Measurements from ENCODE around the gene ROBO2.

The ROBO2 gene

GRCh38 chr3:77052051-77052501 lies 12.2 kb downstream of the ROBO2 start:
- DNase-seq: no peak

- no peak for DNase-seq
These were observed 13.1 kb downstream of the ROBO2 start for GRCh38 chr3:77052733-77053670.

DNA sequence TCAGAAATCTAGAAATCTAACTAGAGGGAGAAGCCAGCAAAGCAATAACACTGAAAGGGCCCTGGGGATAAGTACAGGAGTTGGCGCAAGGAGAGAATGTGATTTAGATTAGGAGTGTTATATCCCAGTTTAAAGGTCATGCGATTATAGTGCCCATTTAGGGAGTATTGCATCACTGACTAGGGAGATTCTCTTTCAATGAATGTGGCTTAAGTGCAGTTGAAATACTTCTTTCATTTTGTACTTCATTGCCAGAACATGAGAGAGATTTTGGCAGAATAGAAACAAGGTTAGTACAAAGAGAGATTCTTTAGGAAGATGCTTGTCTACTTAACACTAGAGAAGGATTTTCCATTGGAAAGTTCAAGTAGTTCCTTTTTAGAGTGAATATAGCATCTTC lies 13.9 kb downstream of the ROBO2 start:
- DNase-seq: no peak

- DNase-seq: no peak
These were observed 16.0 kb downstream of the ROBO2 start for GRCh38 chr3:77055841-77056341.

DNA sequence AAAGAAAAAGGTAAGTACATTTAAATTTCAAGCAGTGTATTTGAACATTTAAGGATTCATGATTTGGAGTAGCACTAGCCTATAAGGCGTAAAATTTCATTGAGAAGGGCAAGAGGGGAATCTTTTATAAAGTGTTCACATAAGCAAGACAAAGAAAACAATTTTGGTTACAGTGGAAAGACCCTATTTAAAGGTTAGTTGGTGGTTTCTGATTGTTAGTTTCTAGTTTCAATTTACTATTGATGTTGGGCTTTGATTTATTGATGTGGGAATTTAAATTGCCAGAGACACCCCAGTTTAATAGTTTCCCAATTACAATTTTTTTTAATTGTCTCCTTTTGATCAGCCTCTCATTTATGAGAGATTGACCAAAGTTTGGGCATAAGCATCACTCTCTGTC lies 19.5 kb downstream of the ROBO2 start:
- no peak for DNase-seq

GRCh38 chr3:77063423-77063822 lies 23.5 kb downstream of the ROBO2 start:
- DNase-seq: no peak

DNA sequence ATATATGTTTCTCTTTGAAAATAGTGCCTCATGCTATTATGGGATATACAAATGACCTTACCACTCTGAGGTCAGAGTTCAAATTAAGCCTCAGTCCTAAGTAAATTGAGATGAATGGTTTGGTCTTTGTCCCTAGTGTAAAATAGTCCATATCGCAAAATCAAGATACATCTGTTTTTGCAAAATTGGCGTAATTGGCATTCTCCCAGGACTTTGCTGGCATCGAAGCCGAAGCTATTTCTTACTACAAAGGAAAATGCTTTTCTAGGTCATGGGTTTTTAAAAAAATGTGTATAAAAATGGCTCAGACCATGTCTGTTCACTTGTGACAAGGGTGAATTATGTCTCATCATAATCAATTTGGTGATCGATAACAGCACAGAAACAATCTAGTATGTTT lies 25.9 kb downstream of the ROBO2 start:
- DNase-seq: no peak

DNA sequence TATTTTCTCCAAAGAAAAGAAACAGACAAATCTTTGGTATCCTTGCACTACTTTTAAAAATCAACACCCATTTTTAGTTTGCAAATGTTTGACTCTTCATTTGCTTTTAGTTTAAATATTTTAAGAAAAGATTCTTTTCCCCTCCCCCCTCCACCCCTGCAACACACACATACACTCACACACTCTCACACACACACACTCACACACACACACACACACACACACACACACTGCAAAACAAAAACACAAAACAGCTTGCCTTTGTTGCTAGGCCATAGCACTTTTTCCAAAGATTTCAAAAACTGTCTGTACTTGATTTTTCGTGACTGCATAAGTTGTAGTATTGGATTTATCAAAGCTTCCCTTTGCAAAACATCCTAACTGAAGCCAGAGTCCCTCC lies 26.9 kb downstream of the ROBO2 start:
- no peak for DNase-seq

DNA sequence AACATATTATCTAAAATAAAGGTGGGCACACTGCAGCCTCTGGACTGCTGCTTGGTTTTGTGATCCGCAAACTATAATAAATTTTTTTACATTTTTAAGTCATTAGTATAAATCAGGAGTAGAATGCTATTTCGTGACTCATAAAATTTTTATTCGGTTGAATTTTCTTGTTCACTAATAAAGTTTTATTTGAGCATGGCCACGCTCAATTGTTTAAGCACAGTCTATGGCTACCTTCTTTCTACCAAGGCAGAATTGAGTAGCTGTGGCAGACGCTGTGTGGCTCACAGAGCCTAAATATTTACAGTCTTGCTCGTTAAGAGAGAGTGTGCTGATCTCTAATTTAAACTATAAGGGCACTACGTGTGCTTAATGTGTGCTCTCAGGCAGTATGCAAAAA lies 28.9 kb downstream of the ROBO2 start:
- no peak for DNase-seq

DNA sequence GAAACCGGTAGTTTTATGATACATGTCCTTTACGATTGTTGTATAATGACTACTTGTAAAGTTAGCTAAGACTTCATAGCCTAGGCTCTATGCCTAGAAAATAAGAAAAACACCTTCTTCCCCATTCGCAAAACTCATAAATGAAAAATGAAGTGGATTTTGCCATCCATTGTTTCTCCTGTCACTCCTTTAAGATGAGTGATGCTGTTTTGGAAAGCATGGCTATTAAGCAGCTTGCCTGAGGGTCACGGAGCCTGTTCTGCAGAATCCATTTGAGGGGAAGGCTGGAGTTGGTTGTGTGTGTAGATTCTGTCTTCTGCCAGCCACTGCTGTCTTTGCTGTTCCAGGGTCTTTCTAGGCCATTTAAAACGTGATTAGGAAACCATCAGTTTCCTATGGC lies 31.5 kb downstream of the ROBO2 start:
- DNase-seq: no peak

- no peak for DNase-seq
These were observed 31.9 kb downstream of the ROBO2 start for GRCh38 chr3:77071809-77072208.

GRCh38 chr3:77072232-77072631 lies 32.3 kb downstream of the ROBO2 start:
- DNase-seq: no peak

DNA sequence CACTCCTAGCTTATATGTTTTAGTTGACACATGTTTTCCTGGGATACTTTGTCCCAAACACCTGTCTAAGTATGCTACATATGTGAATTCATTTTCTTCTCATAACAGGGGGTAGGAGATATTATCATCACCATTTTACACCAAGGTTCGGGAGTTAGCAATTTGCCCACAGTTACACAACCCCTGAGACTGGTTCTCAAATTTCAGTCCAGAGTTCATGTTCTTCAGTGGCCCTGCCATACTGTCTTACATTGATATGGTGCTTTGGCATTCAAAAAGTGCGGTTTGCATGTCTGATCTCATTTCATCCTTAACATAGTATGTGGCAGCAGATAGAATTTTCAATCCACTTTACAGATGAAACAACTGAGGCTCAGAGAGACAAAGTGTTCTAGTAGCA lies 38.4 kb downstream of the ROBO2 start:
- DNase-seq: no peak

DNA sequence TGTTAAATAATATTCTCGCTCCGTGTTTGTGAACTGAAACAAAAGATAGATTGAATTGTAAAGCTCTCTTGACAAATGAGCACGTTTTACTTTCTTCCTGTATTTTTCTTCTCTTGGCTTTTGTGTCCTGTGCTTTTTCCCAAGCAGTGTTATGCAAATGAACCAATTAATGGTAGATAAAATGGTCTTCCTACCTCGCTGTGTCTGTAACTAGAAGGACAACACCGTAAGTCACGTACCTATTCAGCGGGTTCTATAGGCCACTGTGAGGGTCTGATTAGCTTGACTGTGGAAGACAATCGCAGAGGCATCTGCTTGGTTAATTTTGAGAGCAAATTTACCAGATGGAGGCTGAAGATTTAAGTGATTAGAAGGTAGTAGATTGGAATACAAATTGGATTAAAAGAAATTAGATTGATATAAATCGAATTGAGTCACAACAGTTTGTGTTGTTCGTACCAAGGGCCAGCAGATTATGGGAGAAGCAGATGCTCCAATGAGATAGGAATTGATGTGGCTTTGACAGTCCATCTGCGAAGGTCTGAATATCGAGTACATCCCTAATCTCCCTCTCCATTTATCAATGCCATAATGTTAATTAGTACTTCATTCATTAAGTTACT lies 40.2 kb downstream of the ROBO2 start:
- DNase-seq: no peak

GRCh38 chr3:77081240-77081661 lies 41.4 kb downstream of the ROBO2 start:
- DNase-seq: peak; percentile 30

DNA sequence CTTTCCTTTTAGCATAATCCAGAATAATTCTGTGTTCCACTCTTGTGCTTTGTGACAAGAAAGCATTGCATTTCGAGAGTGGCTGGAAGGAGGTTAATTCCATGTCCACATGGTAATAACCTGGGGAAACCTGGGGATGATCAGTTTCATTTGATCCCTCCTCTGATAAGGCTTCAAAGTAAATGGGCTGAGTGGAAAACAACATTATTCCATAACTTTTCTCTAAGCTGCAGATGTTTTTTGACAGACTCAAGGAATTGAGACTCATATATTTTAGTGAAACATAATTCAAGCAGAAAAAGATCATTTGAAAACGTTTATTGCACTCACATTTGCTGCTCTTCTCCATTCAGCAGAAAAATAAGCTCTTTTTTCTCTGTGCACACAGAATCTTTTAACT lies 44.6 kb downstream of the ROBO2 start:
- no peak for DNase-seq

DNA sequence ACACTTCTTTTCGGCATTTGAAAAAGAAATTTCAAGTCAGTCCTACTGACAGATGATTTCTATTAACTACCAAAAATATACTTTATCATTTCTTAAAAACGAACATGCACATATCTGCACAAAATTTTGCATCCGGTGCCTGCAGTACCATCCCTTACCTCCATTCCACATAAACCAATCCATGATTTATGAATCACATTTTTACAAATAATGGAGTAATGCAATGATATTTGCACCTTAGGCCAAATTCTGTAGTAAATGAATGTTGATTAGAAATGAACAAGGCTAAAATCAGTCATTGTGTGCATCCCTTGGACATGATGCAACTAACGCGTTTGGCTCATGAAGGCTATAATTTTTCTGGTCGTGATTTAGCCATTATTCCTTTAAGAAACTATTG lies 46.5 kb downstream of the ROBO2 start:
- no peak for DNase-seq

DNA sequence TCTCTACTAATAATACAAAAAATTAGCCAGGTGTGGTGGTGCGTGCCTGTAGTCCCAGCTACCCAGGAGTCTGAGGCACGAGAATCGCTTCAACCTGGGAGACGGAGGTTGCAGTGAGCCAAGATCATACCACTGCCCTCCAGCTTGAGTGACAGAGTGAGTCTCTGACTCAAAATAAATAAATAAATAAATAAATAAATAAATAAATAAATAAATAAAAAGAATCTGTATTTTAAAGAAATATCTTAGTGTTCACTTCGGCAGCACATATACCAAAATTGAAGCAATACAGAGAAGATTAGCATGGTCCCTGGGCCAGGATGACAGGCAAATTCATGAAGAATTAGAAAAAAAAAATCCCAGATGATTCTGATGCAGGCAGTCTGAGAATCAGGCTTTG lies 51.9 kb downstream of the ROBO2 start:
- DNase-seq: no peak

DNA sequence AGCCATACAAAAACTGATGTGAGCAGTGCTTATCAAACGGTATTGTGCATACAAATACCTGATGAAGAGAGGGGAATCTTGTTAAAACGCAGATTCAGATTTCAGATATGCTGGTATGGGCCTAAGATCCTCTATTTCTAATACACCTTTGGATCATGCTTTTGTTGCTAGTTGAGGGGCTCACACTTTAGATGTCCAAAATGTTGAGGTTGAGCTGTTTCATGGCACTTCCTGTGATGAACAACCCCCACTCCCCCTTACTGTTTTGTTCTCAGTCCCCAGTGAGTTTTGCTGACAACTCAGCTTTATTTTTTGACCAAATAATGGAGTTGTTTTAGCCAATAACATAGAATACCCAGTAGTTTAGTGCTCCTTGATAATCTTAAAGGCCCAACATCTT lies 53.2 kb downstream of the ROBO2 start:
- DNase-seq: no peak

DNA sequence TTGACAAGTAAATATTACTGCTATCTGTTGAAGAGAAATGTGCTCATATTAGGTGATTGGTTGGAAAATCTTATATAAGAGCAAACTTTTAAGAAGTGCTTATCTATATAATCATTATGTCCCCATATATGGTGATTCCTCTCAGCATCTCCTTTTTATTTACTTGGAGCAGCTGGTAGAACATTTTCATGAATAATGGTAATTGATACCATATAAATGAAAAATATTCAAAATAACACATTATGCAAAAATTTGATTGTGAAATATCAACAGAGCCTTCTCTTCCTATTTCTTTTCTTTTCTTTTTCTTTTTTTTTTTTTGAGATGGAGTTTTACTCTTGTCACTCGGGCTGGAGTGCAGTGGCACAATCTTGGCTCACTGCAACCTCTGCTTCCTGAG lies 56.2 kb downstream of the ROBO2 start:
- DNase-seq: no peak

- DNase-seq: no peak
These were observed 57.3 kb downstream of the ROBO2 start for GRCh38 chr3:77096966-77097890.

DNA sequence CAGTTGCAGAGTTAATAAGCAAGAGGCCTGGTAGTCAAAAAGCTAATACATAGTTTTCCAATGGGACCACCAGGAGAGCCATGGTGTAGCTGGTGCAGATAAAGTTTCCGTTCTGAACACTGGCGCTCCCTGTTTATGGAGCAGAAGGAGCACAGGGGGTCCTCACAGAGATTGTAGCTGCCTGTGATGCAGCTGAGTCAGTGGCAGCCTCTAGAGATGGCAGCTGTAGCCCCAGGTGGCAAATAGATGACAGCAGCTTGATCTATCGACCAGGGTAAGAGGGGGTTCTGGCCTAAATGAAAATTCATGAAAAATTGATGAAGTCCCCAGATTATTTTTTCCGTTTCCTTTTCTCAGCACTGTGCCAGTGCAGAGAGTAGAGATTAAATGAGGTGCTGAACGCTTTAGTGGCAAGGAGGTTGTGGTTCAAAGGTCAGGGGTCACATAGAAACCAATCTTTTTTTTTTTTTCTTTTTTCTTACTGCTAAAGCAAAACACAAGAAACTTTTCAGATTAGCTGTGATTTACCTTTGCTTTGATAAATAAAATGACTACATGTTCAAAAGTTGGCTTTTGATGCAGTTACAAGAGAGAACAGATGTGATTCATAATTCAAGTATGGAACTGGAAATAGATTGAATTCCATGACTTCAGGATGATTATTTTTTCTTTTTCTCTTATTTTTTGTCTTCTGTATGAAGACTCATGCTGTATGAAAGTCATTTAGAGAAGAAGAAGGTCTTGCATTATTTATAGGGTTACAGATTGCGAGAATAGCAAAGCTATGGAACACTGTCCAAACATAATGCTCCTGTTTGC lies 63.3 kb downstream of the ROBO2 start:
- DNase-seq: no peak

All from right hindlimb (tissue), 1 donor.